Duodenal mucosa (tissue), 2 donors: ENCODE data around the gene FOXL2.

Source experiments
- H3K27ac ChIP-seq: one replicate; pipeline ENCODE4 v1.7.0; 2013; ENCODE audit warnings: low read depth, low read length
- H3K27me3 ChIP-seq, 2 donors: one replicate each; pipeline ENCODE4 v1.7.0; 2013; ENCODE audit warnings: low read length in 2 of 2, control low read depth in 1 of 2; ENCODE audit not compliant: insufficient read depth in 2 of 2, control insufficient read depth in 1 of 2
- H3K36me3 ChIP-seq, 2 donors: one replicate each; pipeline ENCODE4 v1.7.0; 2013; ENCODE audit warnings: low read length in 2 of 2, control low read depth in 1 of 2; ENCODE audit not compliant: insufficient read depth in 2 of 2, control insufficient read depth in 1 of 2
- H3K4me1 ChIP-seq, 2 donors: one replicate each; pipeline ENCODE4 v1.7.0; 2013; ENCODE audit warnings: low read length in 2 of 2, control low read depth in 1 of 2; ENCODE audit not compliant: insufficient read depth in 2 of 2, control insufficient read depth in 1 of 2
- H3K4me3 ChIP-seq, 2 donors: one replicate each; pipeline ENCODE4 v1.7.0; 2013; ENCODE audit warnings: low read length in 2 of 2, low read depth in 1 of 2
- H3K9ac ChIP-seq, 2 donors: one replicate each; pipeline ENCODE4 v1.7.0; 2013; ENCODE audit warnings: low read length in 2 of 2, low read depth in 1 of 2
- H3K9me3 ChIP-seq, 2 donors: one replicate each; pipeline ENCODE4 v1.7.0; 2013; ENCODE audit warnings: low read length in 2 of 2, control low read depth in 1 of 2; ENCODE audit not compliant: control insufficient read depth in 1 of 2

The FOXL2 gene

GRCh38 chr3:138898708-138899107, 48.2 kb downstream of the FOXL2 start:
- no peak overlapping the region for H3K4me3 ChIP-seq
- H3K27ac ChIP-seq, result no peak overlapping the region

GRCh38 chr3:138898301-138898700, 48.6 kb downstream of the FOXL2 start:
- Histone ChIP-seq H3K27me3 (no peaks in the 10 kb centered on the region), H3K4me3 (no peak overlapping the region), H3K4me1 (peaks cover 11% of the 10 kb centered on the region in 2 donors), H3K9ac (no peak overlapping the region), H3K36me3 (no peaks in the 10 kb centered on the region), H3K27ac (no peak overlapping the region), H3K9me3 (no peaks in the 10 kb centered on the region)

More at GRCh38 chr3:138898708-138899107, 48.2 kb downstream of the FOXL2 start:
- H3K9ac ChIP-seq, result no peak overlapping the region
- no peaks in the 10 kb centered on the region for H3K27me3 ChIP-seq
- peaks cover 11% of the 10 kb centered on the region in 2 donors for H3K4me1 ChIP-seq
- H3K36me3 ChIP-seq, result no peaks in the 10 kb centered on the region
- H3K9me3 ChIP-seq, result no peaks in the 10 kb centered on the region
